Measurements from ENCODE around the gene NOC2L. TPM values are rescaled to one million over a fixed set of nuclear protein-coding genes. Genes with fewer than 3 reads are reported as not detected.

NOC2L gene
- total RNA-seq, 1 donor from 2014 or later, result 42.5 TPM

DNA sequence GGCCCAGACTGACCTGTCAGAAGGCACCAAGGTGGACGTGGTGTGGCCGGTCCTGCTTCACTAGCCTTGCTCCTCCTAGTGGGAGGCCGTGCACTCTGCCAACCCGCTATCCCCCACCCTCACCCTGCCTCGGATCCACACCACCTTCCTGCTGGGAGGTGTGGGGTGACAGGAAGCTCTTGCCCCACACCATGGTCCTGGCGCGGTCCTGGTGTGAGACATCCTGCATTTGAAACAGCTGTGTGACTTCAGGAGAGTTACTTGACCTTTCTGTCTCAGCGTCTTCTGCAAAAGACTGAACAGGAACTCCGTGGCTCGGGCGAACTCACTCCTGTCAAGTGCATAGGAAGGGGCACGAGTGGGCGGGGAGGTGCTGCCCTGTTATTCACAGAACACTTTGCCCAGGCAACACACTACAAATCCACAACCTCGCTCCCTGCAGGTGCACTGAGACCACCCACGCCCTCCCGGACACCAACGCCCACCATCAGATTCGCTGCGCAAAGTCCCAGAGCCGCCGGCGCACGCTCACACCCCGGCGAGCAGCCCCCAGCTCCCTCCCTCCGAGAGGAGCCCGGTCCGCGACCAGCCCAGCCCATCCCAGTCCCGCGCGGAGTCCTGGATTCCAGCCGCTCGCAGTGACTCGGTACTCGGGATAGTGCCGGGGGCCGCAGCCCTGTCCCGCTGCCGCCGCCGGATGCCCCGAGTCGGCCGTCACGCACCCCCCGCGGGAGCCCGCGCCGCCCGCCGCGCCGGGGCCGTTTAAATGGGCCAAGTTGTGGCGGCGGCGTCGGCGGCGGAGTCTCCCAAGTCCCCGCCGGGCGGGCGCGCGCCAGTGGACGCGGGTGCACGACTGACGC, 35.7 kb downstream of the NOC2L start, which contains the start of gene SAMD11:
Gene SAMD11, plus strand, starts transcription at position 793 of the 860 bp plus-strand sequence. CDS start 509 bp downstream, outside the sequence.
- Histone ChIP-seq H3K9me3 (no peaks in the 10 kb centered on the region), H3K4me3 (peak within 1 kb of the TSS; percentile 37 to 69), H3K27me3 (peaks cover 4% of the 10 kb centered on the region), H3K4me1 (peaks cover 46% of the 10 kb centered on the region), H3K36me3 (no peaks in the 10 kb centered on the region), H3K27ac (no peak within 1 kb of the TSS)
- intact Hi-C loops (cut with DNase I), result no loop called here
- no peak for TF ChIP-seq POLR2A (IDR thresholded peaks at IDR 0.05)
- no peak for DNase-seq (ENCODE audit: extremely low spot score in 2 of 2)

DNA sequence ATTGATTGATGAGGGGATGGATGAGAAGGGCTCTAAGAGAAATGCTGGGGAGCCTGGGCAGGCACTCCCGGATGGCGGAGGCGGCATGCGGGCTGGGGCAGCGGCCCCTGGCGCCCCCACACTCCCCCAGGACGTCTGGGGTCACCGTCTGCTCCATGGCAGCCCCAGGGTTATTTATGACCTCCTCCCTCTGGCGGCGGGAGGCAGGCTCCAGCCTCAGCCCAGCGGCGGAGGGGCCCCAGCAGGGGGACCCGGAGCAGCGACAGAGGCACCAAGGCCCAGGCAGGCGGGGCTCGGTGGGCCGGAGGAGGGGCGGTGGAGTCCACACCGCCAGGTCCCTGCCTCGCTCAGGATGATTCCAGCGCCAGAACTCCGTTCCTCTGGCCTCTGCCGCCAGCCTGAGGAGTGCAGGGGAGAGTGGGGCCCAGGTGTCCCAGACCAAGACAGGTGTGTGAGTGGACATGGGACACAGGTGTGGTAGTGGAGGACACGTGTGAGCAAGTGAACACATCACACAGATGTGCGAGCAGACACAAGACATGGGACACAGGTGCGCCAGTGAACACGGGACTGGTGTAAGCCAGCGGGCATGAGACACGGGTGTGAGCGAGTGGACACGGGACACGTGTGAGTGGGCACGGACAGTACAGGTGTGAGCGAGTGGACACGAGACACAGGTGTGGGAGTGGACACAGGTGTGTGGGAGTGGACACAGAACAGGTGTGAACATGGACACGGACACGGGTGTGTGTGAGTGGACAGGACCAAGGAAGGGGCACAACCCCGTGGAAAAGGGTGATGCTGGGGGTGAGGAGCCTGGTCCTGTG, 37.8 kb downstream of the NOC2L start:
- no peak for DNase-seq (ENCODE audit: extremely low spot score in 2 of 2)
- H3K36me3 ChIP-seq, result no peaks in the 10 kb centered on the region
- peaks cover 56% of the 10 kb centered on the region for H3K4me1 ChIP-seq
- H3K27me3 ChIP-seq, result peaks cover 4% of the 10 kb centered on the region
- TF ChIP-seq POLR2AphosphoS5 (IDR thresholded peaks at IDR 0.05; ENCODE audit: insufficient read depth in 1 of 2, low read depth in 1 of 2), result peak in 1 of 2 donors; percentile 36
- no peak for TF ChIP-seq POLR2A (IDR thresholded peaks at IDR 0.05)
- TF ChIP-seq, protein P1, sequence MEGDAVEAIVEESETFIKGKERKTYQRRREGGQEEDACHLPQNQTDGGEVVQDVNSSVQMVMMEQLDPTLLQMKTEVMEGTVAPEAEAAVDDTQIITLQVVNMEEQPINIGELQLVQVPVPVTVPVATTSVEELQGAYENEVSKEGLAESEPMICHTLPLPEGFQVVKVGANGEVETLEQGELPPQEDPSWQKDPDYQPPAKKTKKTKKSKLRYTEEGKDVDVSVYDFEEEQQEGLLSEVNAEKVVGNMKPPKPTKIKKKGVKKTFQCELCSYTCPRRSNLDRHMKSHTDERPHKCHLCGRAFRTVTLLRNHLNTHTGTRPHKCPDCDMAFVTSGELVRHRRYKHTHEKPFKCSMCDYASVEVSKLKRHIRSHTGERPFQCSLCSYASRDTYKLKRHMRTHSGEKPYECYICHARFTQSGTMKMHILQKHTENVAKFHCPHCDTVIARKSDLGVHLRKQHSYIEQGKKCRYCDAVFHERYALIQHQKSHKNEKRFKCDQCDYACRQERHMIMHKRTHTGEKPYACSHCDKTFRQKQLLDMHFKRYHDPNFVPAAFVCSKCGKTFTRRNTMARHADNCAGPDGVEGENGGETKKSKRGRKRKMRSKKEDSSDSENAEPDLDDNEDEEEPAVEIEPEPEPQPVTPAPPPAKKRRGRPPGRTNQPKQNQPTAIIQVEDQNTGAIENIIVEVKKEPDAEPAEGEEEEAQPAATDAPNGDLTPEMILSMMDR (IDR thresholded peaks at IDR 0.05), result peak in 1 of 3 experiments; percentile 29
- H3K9me3 ChIP-seq, result no peaks in the 10 kb centered on the region
- H3K4me3 ChIP-seq, result peak overlapping the region; percentile 1 to 13
- no peak overlapping the region for H3K27ac ChIP-seq
- intact Hi-C loops (cut with DNase I), result no loop called here

DNA sequence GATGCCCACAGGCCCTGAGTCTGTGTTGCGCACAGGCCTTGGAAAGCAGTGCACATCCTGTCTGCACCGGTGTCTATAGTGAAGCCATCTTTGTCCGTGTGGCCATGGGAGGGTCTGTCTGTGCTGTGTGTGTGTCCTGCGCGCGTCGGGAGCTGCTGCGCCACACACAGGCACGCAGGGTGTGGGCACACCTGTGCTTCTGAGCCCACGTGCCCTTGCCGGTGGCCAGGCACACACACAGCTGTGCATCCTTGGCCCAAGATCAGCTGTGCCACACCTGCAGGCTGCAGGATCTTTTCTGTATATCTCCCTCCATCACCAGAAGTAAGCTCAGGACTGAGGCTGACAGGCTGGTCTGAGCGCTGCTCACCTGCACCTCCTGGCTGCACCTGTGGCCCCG, 38.5 kb downstream of the NOC2L start:
- no peaks in the 10 kb centered on the region for H3K36me3 ChIP-seq
- H3K9me3 ChIP-seq, result no peaks in the 10 kb centered on the region
- intact Hi-C loops (cut with DNase I), result no loop called here
- H3K27ac ChIP-seq, result no peak overlapping the region
- TF ChIP-seq POLR2A (IDR thresholded peaks at IDR 0.05) (no peak), POLR2AphosphoS5 (IDR thresholded peaks at IDR 0.05; ENCODE audit: insufficient read depth in 1 of 2, low read depth in 1 of 2) (no peak)
- TF ChIP-seq, protein P1 (IDR thresholded peaks at IDR 0.05), result no peak
- H3K4me1 ChIP-seq, result peaks cover 48% of the 10 kb centered on the region
- no peak for DNase-seq (ENCODE audit: extremely low spot score in 2 of 2)
- H3K27me3 ChIP-seq, result no peaks in the 10 kb centered on the region
- H3K4me3 ChIP-seq, result peak overlapping the region in 1 of 2 donors; percentile 13

DNA sequence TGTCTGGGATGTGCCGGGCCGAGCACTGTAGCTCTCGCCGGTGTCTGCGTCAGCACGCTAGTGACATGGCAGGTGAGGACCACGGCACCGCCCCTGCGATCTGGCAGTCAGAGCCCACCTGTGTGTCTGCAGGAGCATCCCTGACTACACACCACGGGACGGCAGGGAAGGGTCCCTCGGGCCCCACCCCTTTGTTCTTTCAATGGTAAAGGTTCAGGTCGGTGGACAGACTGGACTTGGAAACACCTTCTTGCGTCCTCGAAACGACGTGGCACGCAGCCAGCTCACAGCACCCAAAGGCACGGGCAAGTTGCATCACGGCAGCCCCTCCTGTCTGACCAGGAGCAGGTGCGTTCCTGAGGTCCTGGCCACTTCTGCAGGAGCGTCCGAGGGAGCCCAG, 39.0 kb downstream of the NOC2L start:
- H3K27ac ChIP-seq, result no peak overlapping the region

More for the DNA sequence above, 39.0 kb downstream of the NOC2L start:
- Histone ChIP-seq H3K27me3 (no peaks in the 10 kb centered on the region), H3K4me3 (no peak overlapping the region), H3K9me3 (no peaks in the 10 kb centered on the region), H3K4me1 (peaks cover 44% of the 10 kb centered on the region), H3K36me3 (no peaks in the 10 kb centered on the region)
- intact Hi-C loops (cut with DNase I), result no loop called here
- DNase-seq (ENCODE audit: extremely low spot score in 2 of 2), result no peak
- TF ChIP-seq POLR2A (IDR thresholded peaks at IDR 0.05) (no peak), POLR2AphosphoS5 (IDR thresholded peaks at IDR 0.05; ENCODE audit: insufficient read depth in 1 of 2, low read depth in 1 of 2) (no peak)
- TF ChIP-seq, protein P1 (IDR thresholded peaks at IDR 0.05), result no peak

Measured in vagina (tissue), 2 donors.